GM12878 (cell line): Measurements from ENCODE around the gene SERPINB13. TPM values are rescaled to one million over a fixed set of nuclear protein-coding genes. Genes with fewer than 3 reads are reported as not detected.

Experiments used
- ATAC-seq: fragments of 200-7000 bp; cut with Tn5 transposase; 3 replicates; pipeline ENCODE4 v1.9.1; 2020; ENCODE audit warnings: mild to moderate bottlenecking, moderate library complexity
- BruUV-seq: library from RNA; stranded (reverse); fragments of 400-500 nt; replicated peaks from 2 replicates; lab custom pipeline; 2021; lab: Mats Ljungman, UMichigan
- CTCF ChIA-PET: fragments of 300-600 bp; sonication (Branson Sonifier 250); formaldehyde crosslinking; extraction: SDS; loops from one replicate; lab custom pipeline; 2021; ENCODE audit warnings: inconsistent platforms; lab: Yijun Ruan, JAX
- POLR2A ChIA-PET: fragments of 350-600 bp; formaldehyde crosslinking; extraction: SDS; loops from one replicate; lab custom pipeline; 2021; ENCODE audit warnings: inconsistent platforms; lab: Charles Lee
- RAD21 ChIA-PET: fragments of 300-600 bp; sonication (Branson Sonifier 250); formaldehyde crosslinking; loops from one replicate; lab custom pipeline; 2023; ENCODE audit warnings: antibody characterized with exemption; ENCODE audit not compliant: unreplicated experiment; lab: Charles Lee
- SMC1A ChIA-PET: fragments of 300-600 bp; sonication (Branson Sonifier 250); formaldehyde crosslinking; loops from one replicate; lab custom pipeline; 2023; ENCODE audit not compliant: unreplicated experiment, uncharacterized antibody; lab: Charles Lee
- DNase-seq: peaks from one replicate; pipeline ENCODE4 v3.0.0-alpha.2; 2011; ENCODE audit warnings: low read depth, low spot score
- FAIRE-seq: peaks from 3 replicates; lab custom pipeline; 2011; peaks lifted over from hg19 to GRCh38; lab: Jason Lieb, UNC
- H2AFZ ChIP-seq: 2 replicates; pipeline ENCODE4 v1.6.0; 2011; ENCODE audit warnings: low read depth, low read length, control low read depth; ENCODE audit not compliant: control insufficient read depth
- H3K27ac ChIP-seq: 2 replicates; pipeline ENCODE4 v1.5.1; 2011; ENCODE audit warnings: control low read depth; ENCODE audit not compliant: control insufficient read depth, insufficient read depth
- H3K27me3 ChIP-seq, 2 experiments: replicated peaks in 1 of 2; 2 replicates each; pipeline versions ENCODE4 v1.6.0 to v1.6.1; 2011; ENCODE audit warnings: low read length in 1 of 2; ENCODE audit not compliant: control insufficient read depth in 2 of 2, insufficient read depth in 2 of 2
- H3K36me3 ChIP-seq, 2 experiments: 2 replicates each; pipeline ENCODE4 v1.5.1; 2011; ENCODE audit warnings: low read length in 1 of 2; ENCODE audit not compliant: control insufficient read depth in 2 of 2, insufficient read depth in 2 of 2
- H3K4me1 ChIP-seq: 2 replicates; pipeline ENCODE4 v1.6.1; 2011; ENCODE audit warnings: mild to moderate bottlenecking, low read length, moderate library complexity, mixed read lengths; ENCODE audit not compliant: control insufficient read depth, insufficient read depth
- H3K4me2 ChIP-seq: 2 replicates; pipeline ENCODE4 v1.6.0; 2011; ENCODE audit warnings: control low read depth; ENCODE audit not compliant: control insufficient read depth, insufficient read depth
- H3K4me3 ChIP-seq: fragments of 200-600 bp; sonication (generic); 2 replicates; pipeline ENCODE4 v1.5.1; 2016
- H3K79me2 ChIP-seq: 2 replicates; pipeline ENCODE4 v1.6.0; 2011; ENCODE audit warnings: low read length; ENCODE audit not compliant: control insufficient read depth, insufficient read depth
- H3K9ac ChIP-seq: 2 replicates; pipeline ENCODE4 v1.8.0; 2011; ENCODE audit warnings: low read length, control low read depth, mixed read lengths; ENCODE audit not compliant: control insufficient read depth, insufficient read depth
- H3K9me3 ChIP-seq: replicated peaks from 3 replicates; pipeline ENCODE4 v1.5.1; 2011; ENCODE audit warnings: mild to moderate bottlenecking, low read length; ENCODE audit not compliant: control insufficient read depth, insufficient read depth
- H4K20me1 ChIP-seq: 2 replicates; pipeline ENCODE4 v1.6.0; 2011; ENCODE audit not compliant: control insufficient read depth, insufficient read depth
- CHD2 ChIP-seq: IDR thresholded peaks from 2 replicates; pipeline ENCODE4 v1.6.1; 2011; ENCODE audit warnings: low read depth, low read length, improper control_type of control experiment, borderline replicate concordance
- KLF5 ChIP-seq: fragments of 450-650 bp; IDR thresholded peaks from 2 replicates; pipeline ENCODE4 v1.6.1; 2014; ENCODE audit warnings: mild to moderate bottlenecking; ENCODE audit not compliant: partially characterized antibody
- PRDM15 ChIP-seq: fragments of 450-650 bp; formaldehyde crosslinking; IDR thresholded peaks from 2 replicates; pipeline ENCODE4 v1.4.0; 2020; ENCODE audit warnings: mild to moderate bottlenecking, moderate library complexity
- ZNF274 ChIP-seq: IDR thresholded peaks from one replicate; pipeline ENCODE4 v1.8.0; 2011; ENCODE audit not compliant: insufficient read length, insufficient read depth
- whole genome bisulfite sequencing: methylation state at CpG from one replicate; pipeline ENCODE4 v1.1.6; 2016; ENCODE audit warnings: low lambda C conversion rate; ENCODE audit not compliant: insufficient replicate concordance, insufficient coverage; ENCODE audit errors: missing lambda C conversion rate; 5-methylcytosine and 5-hydroxymethylcytosine counted together
- in situ Hi-C: fragments of 300-500 bp; cut with MboI; formaldehyde crosslinking; loops from 9 replicates; pipeline ENCODE4 v1.14.3; 2018; ENCODE audit warnings: mixed read lengths
- intact Hi-C: fragments of 100-400 bp; cut with micrococcal nuclease; formaldehyde crosslinking; loops from one replicate; pipeline ENCODE4 v1.14.2; 2022; ENCODE audit not compliant: unreplicated experiment
- polyA plus RNA-seq, 11 experiments: library from polyadenylated mRNA; depleted of rRNA in 4 of 11; unstranded in 6 of 11; stranded (reverse) in 5 of 11; fragments of >200 nt; fragmentation: Nextera tagmentation in 4 of 11; fragmentation: Illumina TruSeq in 1 of 11; extraction: Ambion mirVana in 4 of 11; extraction: Trizol in 1 of 11; gene quantifications; 1 replicate in 1 of 11; 2 replicates in 10 of 11; pipeline versions ENCODE4 v1.2.1 to v1.2.3, GENCODE V29; 2011 to 2016; ENCODE audit warnings: inconsistent platforms in 2 of 11, missing spikeins in 2 of 11, low read depth in 1 of 11
- total RNA-seq, 4 experiments: library from RNA; depleted of rRNA in 3 of 4; stranded (reverse); fragments of >200 nt in 3 of 4; fragmentation: Illumina TruSeq in 1 of 4; extraction: Trizol in 1 of 4; gene quantifications; 2 replicates each; pipeline versions ENCODE4 v1.2.1 to v1.2.3, GENCODE V29; 2013 to 2021

The SERPINB13 gene
- total and polyA plus RNA-seq, 10 of the 15 experiments (the other 5 are each of a cell fraction or from before 2014, with no cell fraction given) = not detected

GRCh38 chr18:63552581-63552980 lies 34.6 kb upstream of the SERPINB13 start:
- no peaks in the 10 kb centered on the region; a peak in 1 of 4 replicates for H3K27me3 ChIP-seq
- ChIA-PET POLR2A (no interaction called here), RAD21 (no interaction called here), CTCF (interaction anchor here (0.7 kb wide), 1 partner anchor 26 kb away, joined by 3 read pairs; no protein-coding TSS in a partner anchor), SMC1A (interaction anchor here (1.2 kb wide), 2 partner anchors 13 to 34 kb away, joined by 3 read pairs; no protein-coding TSS in a partner anchor)
- H4K20me1 ChIP-seq = no peaks in the 10 kb centered on the region
- no peak overlapping the region for H3K9ac ChIP-seq
- H3K4me1 ChIP-seq = no peaks in the 10 kb centered on the region
- no peaks in the 10 kb centered on the region for H3K9me3 ChIP-seq
- no peaks in the 10 kb centered on the region for H3K79me2 ChIP-seq
- DNase-seq (no peak), ATAC-seq (no peak), FAIRE-seq (no peak)
- BruUV-seq = no TSS peak
- WGBS = 31% methylated on average over 2 of the region's 2 CpGs
- no peak overlapping the region for H2AFZ ChIP-seq
- H3K4me3 ChIP-seq = no peak overlapping the region
- no peak overlapping the region for H3K27ac ChIP-seq
- no peaks in the 10 kb centered on the region for H3K36me3 ChIP-seq
- H3K4me2 ChIP-seq = no peak overlapping the region
- in situ Hi-C loops (no loop called here), intact Hi-C loops (no loop called here)
- no peak for TF ChIP-seq CHD2
- no peak for TF ChIP-seq PRDM15
- no peak for TF ChIP-seq ZNF274
- no peak for TF ChIP-seq KLF5
